K562 (cell line): ENCODE results near the gene SET. TPM values are rescaled to one million over a fixed set of nuclear protein-coding genes. Genes with fewer than 3 reads are reported as not detected.
A peak's percentile ranks its signal among the peaks of the same experiment; 100 is the strongest.
"Not testable (repeated sequence)": the region's sequence is repeated elsewhere in the genome, so short reads cannot be mapped to it uniquely, and the experiment has no call there.

Experiments used
- ATAC-seq: fragments of 200-7000 bp; cut with Tn5 transposase; 3 replicates; pipeline ENCODE4 v1.9.1; 2020; ENCODE audit warnings: moderate library complexity
- BruUV-seq: library from RNA; stranded (reverse); fragments of 400-500 nt; replicated peaks from 2 replicates; lab custom pipeline; 2021; lab: Mats Ljungman, UMichigan
- CTCF ChIA-PET: fragments of 300-600 bp; formaldehyde crosslinking; extraction: SDS; loops from one replicate; lab custom pipeline; 2021; ENCODE audit warnings: low intra/inter-chr PET ratio; lab: Yijun Ruan, JAX
- POLR2A ChIA-PET: fragments of 300-600, 350-650 bp; sonication (Branson Sonifier 250); formaldehyde crosslinking; extraction: SDS; loops from one replicate; lab custom pipeline; 2021; ENCODE audit warnings: antibody characterized with exemption, inconsistent platforms; lab: Yijun Ruan, JAX
- DNase-seq, 4 experiments: peaks; one replicate each; pipeline versions ENCODE4 v3.0.0 to v3.0.0-alpha.2; 2011 to 2018; ENCODE audit warnings: low spot score in 3 of 4, mixed read lengths in 3 of 4; ENCODE audit errors: extremely low read depth in 1 of 4
- FAIRE-seq: peaks from 2 replicates; lab custom pipeline; 2011; peaks lifted over from hg19 to GRCh38; lab: Jason Lieb, UNC
- H2AFZ ChIP-seq: 2 replicates; pipeline ENCODE4 v1.6.0; 2011; ENCODE audit warnings: low read depth, low read length, control low read depth, inconsistent platforms
- H3K27ac ChIP-seq: fragments of 200-600 bp; 3 replicates; pipeline ENCODE4 v1.8.0; 2011; ENCODE audit warnings: low read depth, mild to moderate bottlenecking, control low read depth, inconsistent platforms, low read length, moderate library complexity, mixed read lengths; ENCODE audit errors: extremely low read depth
- H3K27me3 ChIP-seq, 2 experiments: fragments of 300-600 bp in 1 of 2; 2 replicates in 1 of 2; 3 replicates in 1 of 2; pipeline versions ENCODE4 v1.6.0 to v1.8.0; 2011; ENCODE audit warnings: inconsistent platforms in 2 of 2, low read length in 2 of 2, mild to moderate bottlenecking in 1 of 2, mixed read lengths in 1 of 2, moderate library complexity in 1 of 2; ENCODE audit not compliant: control insufficient read depth in 2 of 2, insufficient read depth in 2 of 2
- H3K36me3 ChIP-seq: fragments of 300-600 bp; 3 replicates; pipeline ENCODE4 v1.8.0; 2011; ENCODE audit warnings: mild to moderate bottlenecking, low read length, inconsistent platforms; ENCODE audit not compliant: control insufficient read depth, insufficient read depth
- H3K4me1 ChIP-seq, 2 experiments: fragments of 200-600 bp in 1 of 2; replicated peaks in 1 of 2; 2 replicates in 1 of 2; 3 replicates in 1 of 2; pipeline versions ENCODE4 v1.5.1 to v1.8.0; 2011; ENCODE audit warnings: inconsistent platforms in 2 of 2, low read length in 2 of 2, mild to moderate bottlenecking in 1 of 2, mixed read lengths in 1 of 2, moderate library complexity in 1 of 2; ENCODE audit not compliant: control insufficient read depth in 2 of 2, insufficient read depth in 2 of 2
- H3K4me2 ChIP-seq: 2 replicates; pipeline ENCODE4 v1.6.1; 2011; ENCODE audit warnings: low read length, control low read depth, inconsistent platforms, mixed read lengths; ENCODE audit not compliant: insufficient read depth
- H3K4me3 ChIP-seq: fragments of 200-600 bp; sonication (generic), shearing (Covaris generic); 2 replicates; pipeline ENCODE4 v1.5.1; 2016; ENCODE audit warnings: control low read depth, inconsistent platforms
- H3K79me2 ChIP-seq: fragments of 200-600 bp; 3 replicates; pipeline ENCODE4 v1.8.0; 2011; ENCODE audit warnings: low read length, inconsistent platforms; ENCODE audit not compliant: control insufficient read depth, insufficient read depth
- H3K9ac ChIP-seq, 2 experiments: 2 replicates each; pipeline versions ENCODE4 v1.6.0 to v1.6.1; 2011; ENCODE audit warnings: low read depth in 2 of 2, low read length in 2 of 2, control low read depth in 1 of 2, inconsistent platforms in 1 of 2, mild to moderate bottlenecking in 1 of 2, mixed read lengths in 1 of 2; ENCODE audit not compliant: insufficient read depth in 1 of 2
- H3K9me1 ChIP-seq: one replicate; pipeline ENCODE4 v1.6.0; 2011; ENCODE audit warnings: inconsistent platforms, mild to moderate bottlenecking, low read length, moderate library complexity; ENCODE audit not compliant: control insufficient read depth, insufficient read depth
- H3K9me3 ChIP-seq: replicated peaks from 2 replicates; pipeline ENCODE4 v1.5.1; 2011; ENCODE audit warnings: low read depth, low read length, inconsistent platforms; ENCODE audit not compliant: control insufficient read depth, insufficient read depth
- H4K20me1 ChIP-seq: replicated peaks from 2 replicates; pipeline ENCODE4 v1.6.1; 2011; ENCODE audit warnings: low read length, inconsistent platforms, mixed read lengths; ENCODE audit not compliant: control insufficient read depth, insufficient read depth
- BCLAF1 ChIP-seq, 2 experiments: fragments of 450-650 bp in 1 of 2; IDR thresholded peaks; 2 replicates each; pipeline ENCODE4 v1.6.1; 2011 to 2017; ENCODE audit warnings: low read depth in 2 of 2, antibody characterized with exemption in 1 of 2, borderline replicate concordance in 1 of 2, low read length in 1 of 2, mild to moderate bottlenecking in 1 of 2, mixed read lengths in 1 of 2; ENCODE audit not compliant: control insufficient read depth in 1 of 2
- ELF4 ChIP-seq: fragments of 450-650 bp; formaldehyde crosslinking; IDR thresholded peaks from 2 replicates; pipeline ENCODE4 v1.4.0; 2022; ENCODE audit warnings: missing genetic modification characterization
- HDAC1 ChIP-seq, 2 experiments: fragments of 450-650 bp; IDR thresholded peaks; 2 replicates each; pipeline ENCODE4 v1.6.1; 2016 to 2017; ENCODE audit warnings: inconsistent platforms in 1 of 2, mild to moderate bottlenecking in 1 of 2, moderate library complexity in 1 of 2
- HLTF ChIP-seq: fragments of 450-650 bp; IDR thresholded peaks from 2 replicates; pipeline ENCODE4 v1.6.1; 2016
- MLLT1 ChIP-seq, 2 experiments: fragments of 450-650 bp; IDR thresholded peaks; 2 replicates each; pipeline ENCODE4 v1.6.1; 2016
- NKRF ChIP-seq: fragments of 450-650 bp; IDR thresholded peaks from 2 replicates; pipeline ENCODE4 v1.6.1; 2016; ENCODE audit warnings: borderline replicate concordance
- POLR2A ChIP-seq: fragments of 450-650 bp; conservative IDR thresholded peaks from 2 replicates; pipeline ENCODE4 v1.6.1; 2016
- POLR2B ChIP-seq: fragments of 450-650 bp; IDR thresholded peaks from 2 replicates; pipeline ENCODE4 v1.6.1; 2018; ENCODE audit warnings: low read depth; ENCODE audit not compliant: partially characterized antibody
- SUPT5H ChIP-seq: fragments of 450-650 bp; IDR thresholded peaks from 2 replicates; pipeline ENCODE4 v1.6.1; 2016
- THRB ChIP-seq: fragments of 450-650 bp; formaldehyde crosslinking; conservative IDR thresholded peaks from 2 replicates; pipeline ENCODE4 v1.4.0; 2022; ENCODE audit warnings: mild to moderate bottlenecking, missing genetic modification characterization
- ZBTB5 ChIP-seq: fragments of 450-650 bp; IDR thresholded peaks from 2 replicates; pipeline ENCODE4 v1.6.1; 2017; ENCODE audit warnings: antibody characterized with exemption
- ZEB2 ChIP-seq: fragments of 450-650 bp; IDR thresholded peaks from 2 replicates; pipeline ENCODE4 v1.6.1; 2016
- WGBS: fragments of 100-300 bp; shearing (Covaris generic); methylation state at CpG from one replicate; pipeline ENCODE4 v1.1.6; 2016; ENCODE audit warnings: low coverage, mixed read lengths; ENCODE audit not compliant: insufficient coverage; ENCODE audit errors: missing lambda C conversion rate; 5-methylcytosine and 5-hydroxymethylcytosine counted together
- in situ Hi-C: fragments of 300-500 bp; cut with MboI; formaldehyde crosslinking; loops from 4 replicates; pipeline ENCODE4 v1.15.0; 2018; ENCODE audit warnings: inconsistent platforms, mixed read lengths
- intact Hi-C: fragments of 100-400 bp; cut with micrococcal nuclease; formaldehyde crosslinking; loops from 2 replicates; pipeline ENCODE4 v1.14.2; 2022
- polyA plus RNA-seq, 8 experiments: library from polyadenylated mRNA; depleted of rRNA in 4 of 8; stranded (reverse) in 5 of 8; unstranded in 3 of 8; fragments of >200 nt; fragmentation: Nextera tagmentation in 2 of 8; fragmentation: Illumina TruSeq in 1 of 8; extraction: Ambion mirVana in 2 of 8; extraction: Trizol in 1 of 8; gene quantifications; 2 replicates each; pipeline versions ENCODE4 v1.2.1 to v1.2.3, GENCODE V29; 2011 to 2014; ENCODE audit warnings: inconsistent platforms in 1 of 8, missing spikeins in 1 of 8
- total RNA-seq, 7 experiments: library from RNA; depleted of rRNA in 6 of 7; stranded (reverse); fragments of >200 nt in 6 of 7; fragmentation: Illumina TruSeq in 2 of 7; extraction: Trizol in 2 of 7; gene quantifications; 2 replicates each; pipeline versions ENCODE4 v1.2.1 to v1.2.3, GENCODE V29; 2011 to 2021; ENCODE audit warnings: low replicate concordance in 1 of 7

Gene SET
- total and polyA plus RNA-seq, 9 of the 15 experiments (the other 6 are each of a cell fraction or from before 2014, with no cell fraction given), result 404 to 1,447 (median 907) TPM

GRCh38 chr9:128693738-128694137, 4.7 kb downstream of the SET start:
- Histone ChIP-seq H3K36me3 (peaks cover 71% of the 10 kb centered on the region), H4K20me1 (peaks cover 14% of the 10 kb centered on the region), H3K79me2 (peaks cover 53% of the 10 kb centered on the region)
- H3K9me1 ChIP-seq, H2AFZ ChIP-seq, BruUV-seq, H3K27me3 ChIP-seq, ATAC-seq, FAIRE-seq, H3K4me3 ChIP-seq, H3K9ac ChIP-seq, H3K27ac ChIP-seq, H3K4me2 ChIP-seq, H3K9me3 ChIP-seq, H3K4me1 ChIP-seq, CTCF ChIA-PET, DNase-seq: not testable (repeated sequence)
- intact Hi-C loops (loop anchor here (10.0 kb wide), 1 partner anchor 981 kb away; no protein-coding TSS in a partner anchor), in situ Hi-C loops (loop anchor here (10.0 kb wide), 3 partner anchors 449 to 1091 kb away; no protein-coding TSS in a partner anchor)
- 92% methylated on average over 3 of the region's 3 CpGs for WGBS
- POLR2A ChIA-PET, result interaction anchor here (0.6 to 1.3 kb wide), 7 partner anchors 8 to 1079 kb away, joined by 3 to 5 read pairs (median 4); partner anchors contain the start of gene PKN3
- TF ChIP-seq POLR2A (peak; percentile 56; the same call in 1 of the 2 replicates), SUPT5H (peak; percentile 57), THRB (CRISPR knock-in tag) (0 out of 2 replicates have a peak, but pooled peaks have one; percentile 47), POLR2B (peak; percentile 45), MLLT1 (IDR thresholded peaks at IDR 0.05) (0 out of 4 replicates have a peak, but pooled peaks have one; percentile 17 to 53), ZEB2 (0 out of 2 replicates have a peak, but pooled peaks have one; percentile 12), ELF4 (CRISPR knock-in tag) (peak; percentile 37; the same call in 1 of the 2 replicates), HDAC1 (IDR thresholded peaks at IDR 0.05) (0 out of 4 replicates have a peak, but pooled peaks of 1 of the 2 experiments have one; percentile 19), NKRF (0 out of 2 replicates have a peak, but pooled peaks have one; percentile 18), ZBTB5 (0 out of 2 replicates have a peak, but pooled peaks have one; percentile 16), BCLAF1 (IDR thresholded peaks at IDR 0.05; ENCODE audit: borderline replicate concordance in 1 of 2, control insufficient read depth in 1 of 2, low read depth in 2 of 2, low read length in 1 of 2) (0 out of 4 replicates have a peak, but pooled peaks of 1 of the 2 experiments have one; percentile 48), HLTF (0 out of 2 replicates have a peak, but pooled peaks have one; percentile 40)
